Measurements from ENCODE around the gene AUH. TPM values are rescaled to one million over a fixed set of nuclear protein-coding genes. Genes with fewer than 3 reads are reported as not detected.

AUH gene
- total and polyA plus RNA-seq, 8 donors = 13.6 to 33.7 (median 23.0) TPM

GRCh38 chr9:91310037-91310436 is 51.7 kb downstream of the AUH start:
- Histone ChIP-seq H3K27ac (no peak overlapping the region), H3K9me3 (no peaks in the 10 kb centered on the region), H3K36me3 (no peaks in the 10 kb centered on the region), H3K4me1 (peaks cover 0 to 9% of the 10 kb centered on the region in 2 donors), H3K27me3 (no peaks in the 10 kb centered on the region), H3K4me3 (no peak overlapping the region)
- intact Hi-C loops (cut with DNase I) = no loop called here
- DNase-seq = no peak
- no peak for TF ChIP-seq CTCF (IDR thresholded peaks at IDR 0.05)
- no peak for ATAC-seq

GRCh38 chr9:91308191-91308590 is 53.5 kb downstream of the AUH start:
- TF ChIP-seq CTCF (IDR thresholded peaks at IDR 0.05) = no peak
- intact Hi-C loops (cut with DNase I) = no loop called here

GRCh38 chr9:91307279-91307678 is 54.4 kb downstream of the AUH start:
- no peaks in the 10 kb centered on the region for H3K9me3 ChIP-seq
- H3K27ac ChIP-seq = no peak overlapping the region
- no peak for ATAC-seq
- H3K36me3 ChIP-seq = no peaks in the 10 kb centered on the region
- H3K27me3 ChIP-seq = no peaks in the 10 kb centered on the region
- DNase-seq = no peak
- H3K4me1 ChIP-seq = peaks cover 3 to 22% of the 10 kb centered on the region in 2 donors
- no peak for TF ChIP-seq CTCF (IDR thresholded peaks at IDR 0.05)
- no peak overlapping the region for H3K4me3 ChIP-seq
- intact Hi-C loops (cut with DNase I) = no loop called here

More at GRCh38 chr9:91308191-91308590, 53.5 kb downstream of the AUH start:
- H3K4me3 ChIP-seq = no peak overlapping the region
- H3K27me3 ChIP-seq = no peaks in the 10 kb centered on the region
- DNase-seq = peak in 2 of 4 donors; percentile 42 to 58
- no peaks in the 10 kb centered on the region for H3K36me3 ChIP-seq
- ATAC-seq = no peak
- no peak overlapping the region for H3K27ac ChIP-seq
- H3K4me1 ChIP-seq = peaks cover 0 to 13% of the 10 kb centered on the region in 2 donors
- H3K9me3 ChIP-seq = no peaks in the 10 kb centered on the region

GRCh38 chr9:91306296-91306630 is 55.5 kb downstream of the AUH start:
- DNase-seq (no peak), ATAC-seq (no peak)
- Histone ChIP-seq H3K27me3 (no peaks in the 10 kb centered on the region), H3K4me1 (peaks cover 4 to 25% of the 10 kb centered on the region in 2 donors), H3K9me3 (no peaks in the 10 kb centered on the region), H3K36me3 (no peaks in the 10 kb centered on the region), H3K4me3 (no peak overlapping the region), H3K27ac (no peak overlapping the region)
- intact Hi-C loops (cut with DNase I) = no loop called here
- TF ChIP-seq CTCF (IDR thresholded peaks at IDR 0.05) = no peak

GRCh38 chr9:91305596-91306295 is 56.0 kb downstream of the AUH start:
- intact Hi-C loops (cut with DNase I) = no loop called here

More at GRCh38 chr9:91305596-91306295, 56.0 kb downstream of the AUH start:
- DNase-seq = no peak
- ATAC-seq = no peak
- no peak overlapping the region for H3K4me3 ChIP-seq
- H3K4me1 ChIP-seq = peaks cover 4 to 29% of the 10 kb centered on the region in 2 donors
- H3K36me3 ChIP-seq = no peaks in the 10 kb centered on the region
- H3K9me3 ChIP-seq = no peaks in the 10 kb centered on the region
- no peak for TF ChIP-seq CTCF (IDR thresholded peaks at IDR 0.05)
- no peaks in the 10 kb centered on the region for H3K27me3 ChIP-seq
- H3K27ac ChIP-seq = no peak overlapping the region
